Astrocyte (in vitro differentiated cells and primary cell): Measurements from ENCODE around the gene C15orf39. TPM values are rescaled to one million over a fixed set of nuclear protein-coding genes. Genes with fewer than 3 reads are reported as not detected.

Experiments used
- DNase-seq: peaks from one replicate; pipeline ENCODE4 v3.0.0-alpha.2; 2010; ENCODE audit warnings: low read depth
- FAIRE-seq: peaks from 2 replicates; lab custom pipeline; 2011; peaks lifted over from hg19 to GRCh38; lab: Jason Lieb, UNC
- H2AFZ ChIP-seq: 2 replicates; pipeline ENCODE4 v1.6.0; 2012; ENCODE audit warnings: low read depth, low read length, inconsistent platforms
- H3K27ac ChIP-seq: 2 replicates; pipeline ENCODE4 v1.5.1; 2011; ENCODE audit warnings: low read depth, low read length, inconsistent platforms
- H3K27me3 ChIP-seq: 2 replicates; pipeline ENCODE4 v1.6.0; 2011; ENCODE audit warnings: low read length, inconsistent platforms; ENCODE audit not compliant: insufficient read depth
- H3K36me3 ChIP-seq: 2 replicates; pipeline ENCODE4 v1.5.1; 2011; ENCODE audit warnings: low read length, inconsistent platforms; ENCODE audit not compliant: insufficient read depth
- H3K4me1 ChIP-seq: 2 replicates; pipeline ENCODE4 v1.5.1; 2011; ENCODE audit warnings: low read length, inconsistent platforms; ENCODE audit not compliant: insufficient read depth
- H3K4me2 ChIP-seq: 2 replicates; pipeline ENCODE4 v1.6.0; 2012; ENCODE audit warnings: low read length, inconsistent platforms
- H3K4me3 ChIP-seq: 2 replicates; pipeline ENCODE4 v1.5.1; 2011; ENCODE audit warnings: low read depth, mild to moderate bottlenecking, low read length, inconsistent platforms; ENCODE audit not compliant: insufficient read depth
- H3K79me2 ChIP-seq: 2 replicates; pipeline ENCODE4 v1.6.0; 2012; ENCODE audit warnings: mild to moderate bottlenecking, low read length, inconsistent platforms; ENCODE audit not compliant: insufficient read depth
- H3K9ac ChIP-seq: 2 replicates; pipeline ENCODE4 v1.6.0; 2012; ENCODE audit warnings: mild to moderate bottlenecking, low read length, inconsistent platforms
- H3K9me3 ChIP-seq: 2 replicates; pipeline ENCODE4 v1.5.1; 2012; ENCODE audit warnings: low read depth, mild to moderate bottlenecking, low read length, inconsistent platforms; ENCODE audit not compliant: insufficient read depth
- H4K20me1 ChIP-seq: 2 replicates; pipeline ENCODE4 v1.6.0; 2012; ENCODE audit warnings: low read length, inconsistent platforms; ENCODE audit not compliant: insufficient read depth
- H3K27ac Mint-ChIP-seq: one replicate; pipeline ENCODE4 v1.8.0; 2021; ENCODE audit warnings: mild to moderate bottlenecking, mixed read lengths; ENCODE audit not compliant: unreplicated experiment
- H3K27me3 Mint-ChIP-seq: one replicate; pipeline ENCODE4 v1.8.0; 2021; ENCODE audit warnings: low read depth, mixed read lengths; ENCODE audit not compliant: unreplicated experiment
- H3K36me3 Mint-ChIP-seq: one replicate; pipeline ENCODE4 v1.8.0; 2021; ENCODE audit warnings: low read depth, mixed read lengths; ENCODE audit not compliant: unreplicated experiment
- H3K4me1 Mint-ChIP-seq: one replicate; pipeline ENCODE4 v1.8.0; 2021; ENCODE audit warnings: low read depth, mixed read lengths; ENCODE audit not compliant: unreplicated experiment
- H3K4me3 Mint-ChIP-seq: one replicate; pipeline ENCODE4 v1.8.0; 2021; ENCODE audit warnings: mild to moderate bottlenecking, moderate library complexity, mixed read lengths; ENCODE audit not compliant: unreplicated experiment
- H3K9me3 Mint-ChIP-seq: one replicate; pipeline ENCODE4 v1.8.0; 2021; ENCODE audit warnings: mild to moderate bottlenecking, mixed read lengths; ENCODE audit not compliant: unreplicated experiment
- CTCF ChIP-seq: IDR thresholded peaks from 2 replicates; pipeline ENCODE4 v1.5.1; 2011; ENCODE audit warnings: low read depth, mild to moderate bottlenecking, inconsistent platforms, low read length, moderate library complexity; ENCODE audit not compliant: insufficient read depth
- EZH2 ChIP-seq: IDR thresholded peaks from 2 replicates; pipeline ENCODE4 v1.6.1; 2012; ENCODE audit warnings: mild to moderate bottlenecking, low read length, inconsistent platforms; ENCODE audit not compliant: insufficient read depth
- total RNA-seq: library from RNA; stranded (reverse); gene quantifications from 2 replicates; pipeline ENCODE4 v1.2.1, GENCODE V29; 2021

C15orf39 gene
- total RNA-seq, 1 donor from 2014 or later, result 21.8 TPM

GRCh38 chr15:75207618-75208500 is 6.2 kb downstream of the C15orf39 start:
- H3K9me3 Mint-ChIP-seq, result no peaks in the 10 kb centered on the region

GRCh38 chr15:75208501-75209288 is 7.0 kb downstream of the C15orf39 start:
- H3K36me3 Mint-ChIP-seq, result peaks cover 3% of the 10 kb centered on the region
- H3K4me2 ChIP-seq, result no peak overlapping the region
- no peaks in the 10 kb centered on the region for H3K4me1 ChIP-seq
- no peak overlapping the region for H3K4me3 ChIP-seq
- no peak for FAIRE-seq
- no peak for DNase-seq
- no peak overlapping the region for H2AFZ ChIP-seq
- peaks cover 7% of the 10 kb centered on the region for H3K36me3 ChIP-seq
- no peak overlapping the region for H3K27ac Mint-ChIP-seq
- no peaks in the 10 kb centered on the region for H3K9me3 ChIP-seq
- no peaks in the 10 kb centered on the region for H3K27me3 Mint-ChIP-seq
- no peak for TF ChIP-seq CTCF
- TF ChIP-seq EZH2, result no peak
- H3K9me3 Mint-ChIP-seq, result no peaks in the 10 kb centered on the region
- H3K4me3 Mint-ChIP-seq, result no peak overlapping the region
- peaks cover 10% of the 10 kb centered on the region for H3K4me1 Mint-ChIP-seq
- peaks cover 54% of the 10 kb centered on the region for H3K79me2 ChIP-seq
- peaks cover 95% of the 10 kb centered on the region for H4K20me1 ChIP-seq
- no peak overlapping the region for H3K9ac ChIP-seq
- no peak overlapping the region for H3K27ac ChIP-seq
- no peaks in the 10 kb centered on the region for H3K27me3 ChIP-seq

More at GRCh38 chr15:75207618-75208500, 6.2 kb downstream of the C15orf39 start:
- H3K4me2 ChIP-seq, result no peak overlapping the region
- peaks cover 13% of the 10 kb centered on the region for H3K4me1 Mint-ChIP-seq
- no peaks in the 10 kb centered on the region for H3K27me3 Mint-ChIP-seq
- peaks cover 3% of the 10 kb centered on the region for H3K36me3 Mint-ChIP-seq
- no peak overlapping the region for H3K4me3 ChIP-seq
- H2AFZ ChIP-seq, result no peak overlapping the region
- no peak overlapping the region for H3K4me3 Mint-ChIP-seq
- no peaks in the 10 kb centered on the region for H3K27me3 ChIP-seq
- TF ChIP-seq EZH2 (no peak), CTCF (no peak)
- H3K9me3 ChIP-seq, result no peaks in the 10 kb centered on the region
- H3K79me2 ChIP-seq, result peaks cover 62% of the 10 kb centered on the region
- H3K4me1 ChIP-seq, result peaks cover 7% of the 10 kb centered on the region
- peaks cover 7% of the 10 kb centered on the region for H3K36me3 ChIP-seq
- H3K27ac Mint-ChIP-seq, result no peak overlapping the region
- DNase-seq (no peak), FAIRE-seq (no peak)
- no peak overlapping the region for H3K9ac ChIP-seq
- H3K27ac ChIP-seq, result no peak overlapping the region
- peaks cover 97% of the 10 kb centered on the region for H4K20me1 ChIP-seq
